UCSD-AML1 (cell line): ENCODE data around the gene CCDC160.
"Not testable (repeated sequence)": the region's sequence is repeated elsewhere in the genome, so short reads cannot be mapped to it uniquely, and the experiment has no call there.

Experiments used
- DNase-seq: peaks from one replicate; lab custom pipeline; 2025; ENCODE audit not compliant: unreplicated experiment; lab: John Stamatoyannopoulos, UW

The CCDC160 gene

DNA sequence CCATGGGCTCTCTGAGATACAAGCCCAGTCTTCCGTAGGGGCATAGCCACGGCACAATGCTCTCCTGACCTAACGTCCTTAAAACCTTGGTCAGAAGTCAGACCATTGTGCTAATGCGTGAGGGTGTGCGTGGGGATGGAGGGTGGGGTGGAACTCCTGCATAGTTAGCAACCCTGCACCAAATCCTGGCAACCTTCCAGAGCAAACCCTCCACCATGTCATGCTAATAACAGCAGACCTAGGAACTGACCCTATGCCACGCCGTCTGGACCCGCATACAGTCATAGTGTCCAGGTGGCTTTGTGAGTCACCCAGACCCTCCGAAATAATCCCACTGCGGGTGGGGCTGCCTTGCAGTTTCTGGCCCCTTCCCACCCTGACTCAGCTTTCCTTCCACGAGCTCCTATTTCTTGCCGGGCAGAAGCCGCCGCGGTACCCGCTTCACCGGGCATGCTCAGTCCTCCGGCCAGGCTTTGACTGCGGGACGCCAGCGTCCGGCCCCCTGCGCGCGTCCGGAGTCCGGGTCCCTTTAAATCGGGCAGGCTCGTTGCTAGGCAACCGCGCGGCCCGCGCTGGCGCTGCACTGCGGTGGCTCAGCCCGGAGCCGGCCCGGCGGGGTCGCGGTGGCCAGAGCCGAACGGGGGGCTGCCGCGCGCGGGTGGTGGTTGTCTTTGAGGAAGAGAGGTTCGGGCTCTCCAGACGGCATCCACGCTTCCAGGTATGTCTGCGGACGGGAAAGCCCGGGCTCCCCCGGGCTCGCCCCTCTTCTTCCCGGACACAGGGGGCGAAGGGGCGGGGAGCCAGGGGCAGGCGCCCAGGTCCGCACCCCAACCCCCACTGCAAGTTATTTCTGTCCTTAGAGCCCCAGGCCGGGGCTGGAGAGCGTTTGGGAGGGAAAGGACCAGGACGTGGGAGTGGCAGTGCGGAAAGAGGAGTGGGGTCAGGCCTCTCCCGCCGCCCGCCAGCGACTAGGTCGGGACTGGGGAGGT lies at the start of gene CCDC160:
Gene CCDC160 (plus strand): TSS at position 557 of the 989 bp plus-strand sequence. CDS start 7,619 bp downstream, outside the sequence.
- no peak for DNase-seq

DNA sequence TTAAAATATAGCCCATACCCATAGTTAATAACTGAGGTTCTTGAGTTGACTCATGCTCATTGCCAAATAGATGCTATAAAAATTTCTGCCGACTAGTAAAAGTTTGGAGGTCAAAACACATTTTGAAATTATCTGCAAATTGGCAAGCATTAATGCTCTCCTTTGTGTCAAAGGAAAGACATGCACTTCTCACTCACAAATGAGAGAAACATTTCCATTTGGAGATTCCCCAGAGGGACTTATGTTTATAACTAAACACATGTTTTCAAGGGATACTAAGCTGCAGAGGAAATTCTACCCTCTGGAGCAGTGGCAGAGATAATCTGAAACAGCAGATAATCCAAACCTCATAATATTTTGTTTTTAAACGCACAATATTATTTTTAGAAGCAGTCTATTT lies 45.7 kb upstream of the CCDC160 start:
- no peak for DNase-seq

DNA sequence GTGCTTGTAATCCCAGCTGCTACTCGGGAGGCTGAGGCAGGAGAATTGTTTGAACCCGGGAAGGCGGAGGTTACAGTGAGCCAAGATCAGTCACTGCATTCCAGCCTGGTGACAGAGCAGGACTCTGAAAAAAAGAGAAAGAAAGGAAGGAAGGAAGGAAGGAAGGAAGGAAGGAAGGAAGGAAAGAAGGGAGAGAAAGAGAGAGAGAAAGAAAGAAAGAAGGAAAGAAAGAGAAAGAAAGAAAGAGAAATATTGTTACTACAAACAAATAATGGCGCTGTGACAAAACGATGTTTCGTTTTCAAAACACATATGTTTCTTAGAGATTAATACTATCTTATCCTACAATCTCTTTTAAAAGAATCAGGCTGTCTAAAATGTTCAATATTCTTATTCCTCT lies 42.1 kb upstream of the CCDC160 start:
- DNase-seq: no peak

DNA sequence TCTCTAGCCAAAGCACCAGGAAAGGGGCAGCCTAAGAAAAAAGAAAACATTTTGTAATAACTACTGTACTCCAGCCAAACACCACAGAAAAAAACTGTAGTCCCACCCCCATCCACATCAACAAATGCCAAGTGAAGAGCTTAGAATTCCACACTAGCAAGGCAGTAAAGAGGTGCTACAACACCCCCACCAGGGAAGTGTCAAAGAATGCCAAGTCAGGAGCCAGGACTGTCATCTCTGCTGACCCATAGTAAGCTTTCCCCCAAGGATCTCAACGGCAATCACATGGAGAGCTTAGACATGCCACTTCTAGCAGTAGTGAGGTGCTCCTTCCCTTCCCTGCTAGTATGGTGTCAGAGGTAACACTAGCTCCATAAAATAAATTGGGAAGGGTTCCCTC lies 34.4 kb upstream of the CCDC160 start:
- DNase-seq: no peak

DNA sequence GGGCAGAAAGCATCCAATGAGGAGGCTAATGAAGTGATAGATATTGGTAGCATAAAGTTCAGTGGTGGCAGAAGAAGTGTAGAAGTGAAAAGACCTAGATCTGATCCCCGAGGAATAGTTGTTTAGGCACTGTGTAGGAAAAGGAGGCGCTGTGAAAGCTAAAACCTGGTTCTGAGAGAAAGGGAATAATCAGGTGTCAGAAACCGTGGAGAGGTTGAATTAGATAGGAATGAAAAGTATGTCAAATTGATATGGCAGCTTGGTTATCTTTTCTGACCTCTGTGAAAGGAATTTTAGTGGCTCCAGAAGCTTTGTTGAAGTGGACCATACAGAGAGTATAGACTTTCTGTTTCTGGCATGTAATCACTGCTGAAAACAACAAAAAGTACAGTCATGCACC lies 30.8 kb upstream of the CCDC160 start:
- DNase-seq: no peak

DNA sequence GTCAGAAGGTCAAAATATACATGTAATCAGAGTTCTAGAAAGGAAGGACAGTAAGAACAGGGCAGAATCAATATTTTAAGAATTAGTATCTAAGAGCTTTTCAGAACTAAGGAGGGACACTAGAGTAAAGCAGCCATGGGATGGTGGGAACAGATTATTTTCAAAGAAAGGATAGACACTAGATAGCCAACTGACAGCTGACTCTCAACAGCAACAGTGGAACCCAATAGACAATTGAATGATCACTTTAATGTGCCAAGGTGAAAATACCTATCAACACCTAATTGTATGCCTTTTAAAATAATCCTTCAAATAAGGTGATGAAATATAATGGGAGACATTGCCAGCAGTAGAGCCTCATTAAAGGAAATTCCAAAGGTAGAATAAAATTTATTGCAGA lies 26.5 kb upstream of the CCDC160 start:
- DNase-seq: no peak

DNA sequence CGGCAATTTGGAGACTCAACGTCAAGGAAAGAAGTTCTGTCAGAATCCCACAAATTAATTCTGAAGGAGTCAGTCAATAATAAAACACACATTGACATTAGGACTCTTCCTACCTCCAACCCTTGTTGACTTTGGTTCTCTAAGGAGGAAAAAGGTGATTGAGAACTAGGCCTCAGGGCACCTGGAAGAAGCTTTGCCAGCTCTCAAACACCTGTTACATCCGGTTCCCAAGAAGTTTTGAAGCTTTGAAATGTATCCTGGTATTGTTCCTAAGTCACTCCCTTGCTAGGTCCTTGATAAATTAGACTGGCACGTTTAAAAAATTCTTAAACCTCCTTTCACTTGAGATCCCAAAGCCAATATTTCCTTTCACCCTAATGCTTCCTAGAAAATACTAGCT lies 1.7 kb upstream of the CCDC160 start:
- DNase-seq: no peak

DNA sequence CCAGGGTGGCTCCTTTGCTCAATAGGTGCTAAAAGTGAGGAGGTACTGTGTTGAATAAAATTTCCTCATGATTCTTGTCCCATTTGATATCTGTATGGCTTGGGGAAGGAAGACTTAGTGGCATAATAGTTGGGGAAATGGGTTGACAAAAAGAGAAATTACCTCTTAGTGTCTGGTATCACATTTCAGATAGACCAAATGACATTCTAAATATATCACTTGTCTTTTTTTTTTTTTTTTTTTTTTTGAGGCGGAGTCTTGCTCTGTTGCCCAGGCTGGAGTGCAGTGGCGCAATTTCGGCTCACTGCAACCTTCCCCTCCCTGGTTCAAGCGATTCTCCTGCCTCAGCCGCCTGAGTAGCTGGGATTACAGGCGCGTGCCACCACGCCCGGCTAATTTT lies 1.2 kb downstream of the CCDC160 start:
- not testable (repeated sequence) for DNase-seq

DNA sequence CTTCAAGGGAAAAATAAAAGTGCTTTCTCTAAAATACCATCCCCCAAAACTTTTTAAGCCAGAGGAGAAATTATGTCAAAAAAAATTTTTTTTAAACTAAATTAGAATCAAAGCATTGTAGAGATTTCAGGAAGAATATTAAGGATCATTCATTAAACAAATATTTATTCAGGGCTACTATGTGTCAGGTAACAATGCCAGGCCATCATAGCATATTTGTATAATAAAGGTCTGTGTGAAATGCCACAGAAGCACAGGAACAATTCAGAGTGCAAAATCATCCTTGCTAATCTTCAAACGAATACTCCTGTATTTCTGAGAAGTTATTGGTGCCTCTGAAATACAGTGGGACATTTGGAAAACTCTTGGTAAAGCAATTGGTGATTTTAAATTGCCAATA lies 2.0 kb downstream of the CCDC160 start:
- no peak for DNase-seq

DNA sequence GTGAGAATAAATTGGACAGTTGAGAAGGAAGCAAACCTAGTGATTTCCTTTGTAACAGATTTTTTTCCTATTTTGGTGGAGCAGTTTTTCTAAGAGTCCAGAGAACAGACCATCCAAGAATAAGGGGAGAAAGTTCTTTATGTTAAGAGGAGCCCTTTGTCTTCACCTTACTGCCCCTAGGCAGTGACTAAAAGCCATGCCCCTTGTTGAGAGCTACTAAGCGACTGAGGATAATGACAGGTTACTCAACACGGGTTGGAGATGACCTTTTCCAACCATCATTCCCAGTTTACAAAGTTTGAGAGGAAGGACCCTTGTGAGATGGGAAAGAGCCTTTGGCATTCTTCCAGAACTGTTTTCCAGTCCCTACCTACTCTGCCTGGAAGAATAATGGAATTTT lies 3.2 kb downstream of the CCDC160 start:
- DNase-seq: no peak

DNA sequence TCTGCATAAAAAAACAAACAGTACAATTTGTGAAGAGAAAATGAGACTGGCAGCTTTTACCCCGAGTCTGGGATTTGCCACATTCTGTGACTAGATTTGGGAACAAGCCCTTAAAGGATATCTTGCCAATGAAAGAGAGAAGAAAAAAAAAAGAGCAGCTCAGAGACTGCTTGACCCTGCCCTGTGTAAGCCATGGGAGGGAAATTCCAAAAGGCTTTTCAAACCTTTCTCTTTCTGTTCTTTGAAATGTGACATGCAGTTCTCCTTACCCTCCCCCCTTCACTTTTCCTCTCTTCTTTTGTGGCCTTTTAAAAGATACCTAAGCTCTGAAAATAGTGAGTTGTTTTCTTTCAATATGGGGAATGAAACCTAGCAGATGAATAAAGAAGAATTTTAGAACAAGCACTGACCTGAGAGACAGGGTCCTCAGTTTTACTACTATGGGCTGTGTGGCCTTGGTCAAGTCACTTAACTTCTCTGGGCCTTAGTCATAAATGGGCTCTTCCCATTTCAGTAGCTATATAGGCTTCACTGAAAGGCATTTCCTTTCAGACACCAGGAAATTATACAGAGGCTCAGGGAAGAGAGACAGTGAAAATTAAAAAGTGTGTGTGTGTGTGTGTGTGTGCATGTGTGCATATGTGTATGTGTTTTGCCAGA lies 5.1 kb downstream of the CCDC160 start:
- no peak for DNase-seq

DNA sequence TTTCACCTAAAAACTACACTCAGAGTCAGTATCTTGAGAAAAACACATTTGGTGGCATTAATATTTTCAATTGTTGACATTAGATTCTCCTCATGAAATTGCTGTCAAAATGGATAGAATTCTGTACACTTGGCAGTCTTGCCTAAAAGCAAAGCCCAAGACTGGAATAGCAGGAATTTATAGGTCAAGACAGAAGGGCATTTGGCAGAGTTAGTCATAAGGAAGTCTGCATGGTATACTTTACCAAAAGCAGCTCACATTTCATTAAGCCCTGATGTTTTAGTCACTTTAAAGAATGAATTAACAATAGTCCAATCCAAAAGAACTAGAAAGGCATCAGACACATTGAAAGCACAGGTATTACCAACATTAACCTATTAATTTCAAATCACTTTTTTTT lies 7.1 kb downstream of the CCDC160 start:
- DNase-seq: no peak

DNA sequence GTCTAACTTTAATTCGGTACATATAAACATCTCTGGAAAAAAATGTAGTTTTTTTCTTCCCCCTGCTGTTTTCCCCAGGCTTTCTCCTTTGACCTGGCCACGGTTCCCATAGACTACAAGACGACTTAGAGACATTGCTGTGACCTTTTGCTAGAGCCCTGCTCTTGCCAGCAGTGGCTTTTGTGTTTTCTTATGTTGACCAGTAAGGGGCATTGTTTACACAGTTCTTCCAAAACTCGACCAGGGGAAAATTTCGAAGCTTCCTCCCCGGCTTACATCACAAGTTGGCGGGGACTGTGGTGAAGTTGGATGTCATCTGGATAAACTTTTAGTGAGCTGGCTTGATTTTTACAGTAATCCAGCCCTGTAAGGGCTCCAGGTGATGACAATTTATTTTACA lies 9.3 kb downstream of the CCDC160 start:
- no peak for DNase-seq

DNA sequence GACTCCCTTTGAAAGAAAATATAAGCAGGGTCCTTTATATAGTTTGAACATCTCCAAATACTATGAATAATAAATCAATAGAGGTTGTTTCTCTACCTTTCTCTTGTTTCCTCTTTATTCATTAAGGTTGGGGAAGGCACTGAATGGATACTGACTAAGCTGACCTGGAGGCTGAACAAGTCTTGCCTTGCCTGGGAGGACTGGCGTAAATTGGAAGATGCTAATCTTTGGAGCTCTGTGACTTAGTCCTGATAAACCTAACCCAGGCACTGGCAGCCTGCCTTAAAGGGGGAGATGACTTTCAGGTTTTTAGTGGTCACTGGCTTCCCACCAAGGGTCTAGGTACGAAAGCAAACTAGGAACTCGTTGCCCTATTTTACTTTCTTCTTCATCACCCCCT lies 10.5 kb downstream of the CCDC160 start:
- no peak for DNase-seq

DNA sequence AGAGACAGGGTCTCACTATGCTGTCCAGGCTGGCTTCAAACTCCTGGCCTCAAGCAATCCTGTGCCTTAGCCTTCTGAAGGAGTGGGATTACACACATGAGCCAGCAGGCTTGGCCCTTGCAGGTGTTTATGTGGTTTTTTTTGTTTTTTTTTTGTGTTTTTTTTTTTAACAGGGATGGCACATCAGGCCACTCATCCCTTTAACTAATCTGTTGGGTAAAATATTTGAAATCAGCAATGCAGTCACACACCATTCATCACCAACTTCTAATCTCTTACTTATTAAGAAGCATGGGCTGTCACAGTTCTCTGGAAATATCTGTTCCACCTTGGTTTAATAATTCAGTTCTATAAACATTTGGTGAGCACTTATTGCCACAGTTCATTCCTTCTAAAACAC lies 12.3 kb downstream of the CCDC160 start:
- DNase-seq: no peak

DNA sequence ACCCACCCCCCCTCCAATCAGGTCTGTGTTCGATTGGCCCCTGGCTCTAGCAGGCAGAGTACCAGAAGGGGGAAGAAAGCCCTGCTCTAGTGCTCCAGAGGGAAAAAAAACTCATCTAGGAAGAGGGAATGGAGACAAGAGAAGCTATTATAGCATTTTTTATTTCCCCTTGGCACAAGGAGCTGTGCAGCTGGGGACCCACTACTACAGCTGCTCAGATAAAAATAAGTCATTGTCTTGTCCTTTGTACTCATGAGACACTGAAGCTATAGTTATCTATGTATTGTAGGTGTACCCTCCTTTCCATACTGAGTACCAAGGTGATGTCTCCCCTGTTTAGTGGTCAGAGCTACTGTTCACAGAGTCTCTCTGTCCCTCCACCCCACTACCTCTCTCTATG lies 14.3 kb downstream of the CCDC160 start:
- DNase-seq: no peak

DNA sequence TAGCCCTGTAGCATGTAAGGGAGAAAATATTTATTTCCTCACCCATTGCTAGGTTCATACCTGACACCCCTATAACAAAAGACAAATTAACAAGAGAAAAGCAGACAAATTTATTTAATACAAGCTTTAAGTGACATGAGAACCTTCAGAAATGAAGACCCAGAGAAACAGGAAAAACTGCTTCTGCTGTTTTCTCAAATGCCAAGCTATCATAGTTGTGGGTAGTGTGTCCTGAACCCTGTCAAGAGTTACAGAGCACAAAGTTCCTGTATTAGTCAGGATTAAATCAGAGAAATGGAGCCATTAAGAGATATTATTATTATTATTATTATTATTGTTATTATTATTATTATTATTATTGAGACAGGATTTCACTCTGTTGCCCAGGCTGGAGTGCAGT lies 17.5 kb downstream of the CCDC160 start:
- no peak for DNase-seq

DNA sequence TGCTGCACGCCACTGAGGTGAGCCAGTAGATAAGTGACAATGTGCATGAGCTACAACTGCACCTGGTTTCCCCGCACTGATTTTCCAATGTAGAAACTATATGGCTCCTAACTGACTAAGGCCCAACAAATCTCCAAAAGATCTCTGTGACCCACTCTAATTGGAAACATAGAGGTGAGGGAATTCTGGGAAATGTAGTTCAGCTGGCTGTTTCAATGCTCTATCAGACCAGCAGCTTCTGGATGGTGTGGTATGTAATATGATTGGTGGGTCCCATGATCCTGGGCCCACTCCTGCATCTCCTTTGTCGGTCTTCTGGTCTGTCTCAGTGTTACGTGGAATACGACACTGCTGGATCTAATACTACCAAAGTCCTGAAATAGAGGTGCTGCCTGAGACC lies 18.6 kb downstream of the CCDC160 start:
- DNase-seq: no peak

DNA sequence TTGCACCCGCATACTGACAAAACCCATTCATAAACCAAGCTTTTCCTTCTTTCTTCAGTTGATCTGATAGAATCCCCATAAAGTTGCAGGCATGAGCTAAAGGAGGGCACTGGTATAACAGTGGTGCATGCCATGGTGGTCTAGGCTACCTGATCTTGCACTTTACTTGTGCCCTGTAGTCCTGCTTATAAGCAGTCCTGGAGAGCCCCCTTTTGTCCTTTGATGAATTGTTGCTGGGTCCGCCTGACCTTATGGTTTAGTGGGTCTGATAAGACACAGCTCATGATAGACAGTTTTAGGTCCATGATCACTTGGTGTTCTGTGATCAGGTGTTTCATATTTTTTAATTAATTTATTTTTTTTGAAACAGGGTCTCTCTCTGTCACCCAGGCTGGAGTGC lies 19.7 kb downstream of the CCDC160 start:
- no peak for DNase-seq

DNA sequence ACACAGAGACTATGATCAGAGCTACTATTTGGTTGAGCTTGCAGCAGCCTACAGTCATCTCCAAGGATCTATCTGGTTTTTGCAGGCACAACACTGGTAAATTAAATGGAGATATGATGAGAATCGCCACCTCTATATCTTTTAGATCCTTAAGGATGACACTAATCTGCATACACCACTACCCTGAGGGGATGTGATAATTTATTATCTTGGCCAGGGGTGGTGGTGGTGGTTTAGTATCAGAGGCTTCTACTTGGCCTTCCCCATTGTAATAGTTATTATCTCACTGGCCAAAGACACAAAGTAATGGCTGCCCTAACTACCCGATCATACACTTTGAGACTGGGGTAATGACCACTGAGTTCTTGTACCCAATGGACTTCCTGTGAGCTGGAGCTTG lies 21.2 kb downstream of the CCDC160 start:
- no peak for DNase-seq

DNA sequence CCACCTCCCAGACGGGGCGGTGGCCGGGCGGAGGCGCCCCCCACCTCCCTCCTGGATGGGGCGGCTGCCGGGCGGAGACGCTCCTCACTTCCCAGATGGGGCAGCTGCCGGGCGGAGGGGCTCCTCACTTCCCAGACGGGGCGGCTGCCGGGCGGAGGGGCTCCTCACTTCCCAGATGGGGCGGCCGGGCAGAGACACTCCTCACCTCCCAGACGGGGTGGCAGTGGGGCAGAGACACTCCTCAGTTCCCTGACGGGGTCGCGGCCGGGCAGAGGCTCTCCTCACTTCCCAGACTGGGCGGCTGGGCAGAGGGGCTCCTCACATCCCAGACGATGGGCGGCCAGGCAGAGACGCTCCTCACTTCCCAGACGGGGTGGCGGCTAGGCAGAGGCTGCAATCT lies 49.0 kb downstream of the CCDC160 start:
- DNase-seq: not testable (repeated sequence)

DNA sequence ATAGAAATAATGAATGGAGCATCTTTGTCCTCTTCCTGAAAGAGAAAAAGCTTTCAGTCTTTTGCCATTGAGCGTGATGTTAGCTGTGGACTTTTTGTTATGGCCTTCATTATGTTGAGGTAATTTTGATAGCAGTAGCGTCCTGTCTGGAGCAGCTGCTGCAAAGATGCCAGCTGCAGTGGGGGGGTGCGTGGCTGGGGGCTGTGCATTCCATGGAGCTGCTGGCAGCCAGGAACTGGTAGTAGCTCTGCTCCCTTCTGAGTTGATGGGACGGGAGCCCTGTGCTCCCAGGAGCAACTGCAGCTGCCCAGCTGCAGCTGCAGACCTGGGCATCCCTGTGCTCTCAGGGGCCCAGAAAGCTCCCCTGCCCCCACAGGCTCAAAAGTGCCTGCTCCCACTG lies 50.4 kb downstream of the CCDC160 start:
- no peak for DNase-seq
